Heart left ventricle (tissue), 13 donors: Measurements from ENCODE around the gene LGALS7.

Experiments
- POLR2A ChIP-seq, 2 donors: fragments of 450-650 bp; IDR thresholded peaks; one replicate each; pipeline ENCODE4 v1.6.1; 2017; ENCODE audit warnings: antibody characterized with exemption in 2 of 2, mild to moderate bottlenecking in 2 of 2, moderate library complexity in 2 of 2
- TF ChIP-seq, protein P1 (sequence below), 12 donors: fragments of 200-600 bp; sonication (generic) in 4 of 12; IDR thresholded peaks; one replicate each; pipeline versions ENCODE4 v1.5.0 to v1.8.0; 2018 to 2022; ENCODE audit warnings: antibody characterized with exemption in 12 of 12, mild to moderate bottlenecking in 5 of 12
- donor health status: ischemic (EF 13 %, LVEDD 7.1; RV severe dilation, severe dysfunction).
- donor health status: DM: no; HTN: yes; CAD: no.
- donor health status: DM: no; HTN: no; CAD: no.
- donor health status: ischemic (EF 25% LVEDD 6.9; RV normal size, moderate dysfunction).
- donor health status: ischemic (EF 25% LVEDD 5.7; RV mildly dilated, moderate dysfunction).
- donor health status: ischemic (EF 35%, LVEDD 5.7; RV mildly dilated, moderate dysfunction).
- donor health status: nonischemic (EF 11% LVEDD 7.7; RV severe dilation, severe dysfunction).
- donor health status: DM: yes; HTN: yes; CAD: no.
- donor health status: PGD.
- donor health status: ischemic (EF 29% LVEDD 5.4; RV normal size, mild dysfunction).
- donor health status: nonischemic (EF 23%, LVEDD 6.1; RV moderate dilation, normal function).

DNA sequence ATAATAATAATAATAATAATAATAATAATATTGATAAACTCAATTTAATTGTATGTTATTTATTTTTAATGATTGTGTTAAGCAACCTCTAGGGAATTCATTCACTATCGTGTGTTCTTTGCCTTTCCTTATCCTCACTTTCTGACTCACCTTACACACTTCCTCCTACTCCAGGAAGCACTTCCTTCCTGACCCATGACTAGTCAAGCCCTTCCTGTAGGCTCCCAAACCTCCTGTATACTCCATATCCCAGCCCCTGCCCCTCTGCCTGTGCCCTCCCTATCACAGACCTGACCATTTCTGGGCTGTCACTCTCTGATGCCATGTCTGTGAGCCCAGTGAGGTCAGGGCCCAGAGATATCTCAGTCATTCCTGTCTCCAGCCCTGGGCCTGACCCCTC, 31.9 kb upstream of the LGALS7 start:
- TF ChIP-seq, protein P1, sequence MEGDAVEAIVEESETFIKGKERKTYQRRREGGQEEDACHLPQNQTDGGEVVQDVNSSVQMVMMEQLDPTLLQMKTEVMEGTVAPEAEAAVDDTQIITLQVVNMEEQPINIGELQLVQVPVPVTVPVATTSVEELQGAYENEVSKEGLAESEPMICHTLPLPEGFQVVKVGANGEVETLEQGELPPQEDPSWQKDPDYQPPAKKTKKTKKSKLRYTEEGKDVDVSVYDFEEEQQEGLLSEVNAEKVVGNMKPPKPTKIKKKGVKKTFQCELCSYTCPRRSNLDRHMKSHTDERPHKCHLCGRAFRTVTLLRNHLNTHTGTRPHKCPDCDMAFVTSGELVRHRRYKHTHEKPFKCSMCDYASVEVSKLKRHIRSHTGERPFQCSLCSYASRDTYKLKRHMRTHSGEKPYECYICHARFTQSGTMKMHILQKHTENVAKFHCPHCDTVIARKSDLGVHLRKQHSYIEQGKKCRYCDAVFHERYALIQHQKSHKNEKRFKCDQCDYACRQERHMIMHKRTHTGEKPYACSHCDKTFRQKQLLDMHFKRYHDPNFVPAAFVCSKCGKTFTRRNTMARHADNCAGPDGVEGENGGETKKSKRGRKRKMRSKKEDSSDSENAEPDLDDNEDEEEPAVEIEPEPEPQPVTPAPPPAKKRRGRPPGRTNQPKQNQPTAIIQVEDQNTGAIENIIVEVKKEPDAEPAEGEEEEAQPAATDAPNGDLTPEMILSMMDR (IDR thresholded peaks at IDR 0.05) = no peak
- TF ChIP-seq POLR2A (IDR thresholded peaks at IDR 0.05) = no peak
